Measurements from ENCODE around the gene PRPSAP1.

DNA sequence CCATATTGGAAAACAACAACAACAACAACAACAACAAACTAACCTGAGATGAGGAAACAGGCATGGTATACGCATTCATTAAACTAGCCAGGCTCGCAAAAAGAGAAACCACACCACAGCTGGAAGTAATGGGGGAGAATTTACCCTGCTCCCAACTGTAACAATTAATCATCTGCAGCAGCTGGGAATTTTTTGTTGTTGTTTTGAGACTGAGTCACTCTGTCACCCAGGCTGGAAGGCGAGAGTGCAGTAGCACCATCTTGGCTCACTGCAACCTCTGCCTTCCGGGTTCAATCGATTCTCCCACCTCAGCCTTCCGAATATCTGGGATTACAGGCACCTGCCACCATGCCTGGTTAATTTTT lies 16.3 kb downstream of the PRPSAP1 start:
- TF ChIP-seq, protein P1, sequence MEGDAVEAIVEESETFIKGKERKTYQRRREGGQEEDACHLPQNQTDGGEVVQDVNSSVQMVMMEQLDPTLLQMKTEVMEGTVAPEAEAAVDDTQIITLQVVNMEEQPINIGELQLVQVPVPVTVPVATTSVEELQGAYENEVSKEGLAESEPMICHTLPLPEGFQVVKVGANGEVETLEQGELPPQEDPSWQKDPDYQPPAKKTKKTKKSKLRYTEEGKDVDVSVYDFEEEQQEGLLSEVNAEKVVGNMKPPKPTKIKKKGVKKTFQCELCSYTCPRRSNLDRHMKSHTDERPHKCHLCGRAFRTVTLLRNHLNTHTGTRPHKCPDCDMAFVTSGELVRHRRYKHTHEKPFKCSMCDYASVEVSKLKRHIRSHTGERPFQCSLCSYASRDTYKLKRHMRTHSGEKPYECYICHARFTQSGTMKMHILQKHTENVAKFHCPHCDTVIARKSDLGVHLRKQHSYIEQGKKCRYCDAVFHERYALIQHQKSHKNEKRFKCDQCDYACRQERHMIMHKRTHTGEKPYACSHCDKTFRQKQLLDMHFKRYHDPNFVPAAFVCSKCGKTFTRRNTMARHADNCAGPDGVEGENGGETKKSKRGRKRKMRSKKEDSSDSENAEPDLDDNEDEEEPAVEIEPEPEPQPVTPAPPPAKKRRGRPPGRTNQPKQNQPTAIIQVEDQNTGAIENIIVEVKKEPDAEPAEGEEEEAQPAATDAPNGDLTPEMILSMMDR (conservative IDR thresholded peaks at IDR 0.05; ENCODE audit: low read length): no peak
- no peak for TF ChIP-seq EZH2phosphoT487 (IDR thresholded peaks at IDR 0.05; ENCODE audit: borderline replicate concordance, low read depth, low read length)
